Measurements from ENCODE around the gene ALB.
"Not testable (repeated sequence)": the region's sequence is repeated elsewhere in the genome, so short reads cannot be mapped to it uniquely, and the experiment has no call there.

ALB gene

DNA sequence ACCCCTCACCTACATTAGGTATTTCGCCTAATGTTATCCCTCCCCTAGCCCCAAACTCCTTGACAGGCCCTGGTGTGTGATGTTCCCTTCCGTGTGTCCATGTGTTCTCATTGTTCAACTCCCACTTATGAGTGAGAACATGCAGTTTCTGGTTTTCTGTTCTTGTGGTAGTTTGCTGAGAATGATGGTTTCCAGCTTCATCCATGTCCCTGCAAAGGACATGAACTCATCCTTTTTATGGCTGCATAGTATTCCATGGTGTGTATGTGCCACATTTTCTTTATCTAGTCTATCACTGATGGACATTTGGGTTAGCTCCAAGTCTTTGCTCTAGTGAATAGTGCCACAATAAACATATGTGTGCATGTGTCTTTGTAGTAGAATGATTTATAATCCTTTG, 14.4 kb upstream of the ALB start:
- H3K27me3 ChIP-seq (ENCODE audit: control insufficient read depth, insufficient read depth, low read length); H3K27ac ChIP-seq (ENCODE audit: low read depth, low read length); H3K4me1 ChIP-seq (ENCODE audit: control insufficient read depth, insufficient read depth, low read length); H3K4me3 ChIP-seq (ENCODE audit: low read depth, low read length); H3K9ac ChIP-seq (ENCODE audit: low read length); H3K9me3 ChIP-seq (ENCODE audit: control insufficient read depth, insufficient read depth, low read depth, low read length); H3K36me3 ChIP-seq (ENCODE audit: control insufficient read depth, insufficient read depth, low read length): not testable (repeated sequence)

DNA sequence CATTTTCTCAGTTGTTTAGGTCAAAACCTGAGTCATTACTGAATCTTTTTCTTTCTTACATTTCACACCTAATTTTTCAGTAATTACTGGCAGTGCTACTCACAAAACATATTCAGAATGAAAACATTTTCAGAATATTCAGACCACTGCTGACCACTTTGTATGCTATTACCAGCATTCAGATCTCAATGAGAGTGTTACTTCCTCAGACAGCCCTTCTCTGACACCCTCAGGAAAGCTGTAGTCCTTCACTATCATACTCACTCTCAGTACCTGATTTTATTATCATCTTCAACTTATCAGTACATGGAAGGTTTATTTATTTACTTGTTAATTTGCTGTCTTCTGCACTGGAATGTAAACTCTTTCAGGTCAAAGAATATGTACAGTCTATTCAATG, 12.3 kb upstream of the ALB start:
- no peaks in the 10 kb centered on the region for H3K9me3 ChIP-seq (ENCODE audit: control insufficient read depth, insufficient read depth, low read depth, low read length)
- H3K4me3 ChIP-seq (ENCODE audit: low read depth, low read length): no peak overlapping the region
- H3K4me1 ChIP-seq (ENCODE audit: control insufficient read depth, insufficient read depth, low read length): no peaks in the 10 kb centered on the region
- H3K36me3 ChIP-seq (ENCODE audit: control insufficient read depth, insufficient read depth, low read length): no peaks in the 10 kb centered on the region
- no peaks in the 10 kb centered on the region for H3K27me3 ChIP-seq (ENCODE audit: control insufficient read depth, insufficient read depth, low read length)
- H3K9ac ChIP-seq (ENCODE audit: low read length): no peak overlapping the region
- H3K27ac ChIP-seq (ENCODE audit: low read depth, low read length): no peak overlapping the region

DNA sequence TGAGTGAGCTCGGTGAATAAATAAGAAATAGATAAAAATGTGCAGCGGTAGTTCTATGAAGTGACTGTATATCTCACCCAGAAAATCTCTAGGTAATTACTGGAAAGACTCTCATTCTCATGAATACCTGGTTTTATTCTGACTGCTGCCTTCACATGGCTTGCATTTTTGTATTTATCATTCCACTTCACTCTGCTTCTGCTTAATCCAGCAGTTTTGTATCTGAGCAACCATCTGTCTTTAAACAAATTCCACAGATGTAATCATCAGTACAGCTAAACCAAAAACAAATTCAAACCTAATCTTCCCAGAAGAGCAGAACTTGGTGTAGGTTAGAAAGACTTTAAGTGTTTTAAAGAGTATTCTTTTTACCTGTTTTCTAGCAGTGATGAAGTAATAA, 11.2 kb upstream of the ALB start:
- Histone ChIP-seq H3K9me3 (ENCODE audit: control insufficient read depth, insufficient read depth, low read depth, low read length) (no peaks in the 10 kb centered on the region), H3K4me3 (ENCODE audit: low read depth, low read length) (no peak overlapping the region), H3K27me3 (ENCODE audit: control insufficient read depth, insufficient read depth, low read length) (no peaks in the 10 kb centered on the region), H3K9ac (ENCODE audit: low read length) (no peak overlapping the region), H3K4me1 (ENCODE audit: control insufficient read depth, insufficient read depth, low read length) (no peaks in the 10 kb centered on the region), H3K27ac (ENCODE audit: low read depth, low read length) (no peak overlapping the region), H3K36me3 (ENCODE audit: control insufficient read depth, insufficient read depth, low read length) (no peaks in the 10 kb centered on the region)

DNA sequence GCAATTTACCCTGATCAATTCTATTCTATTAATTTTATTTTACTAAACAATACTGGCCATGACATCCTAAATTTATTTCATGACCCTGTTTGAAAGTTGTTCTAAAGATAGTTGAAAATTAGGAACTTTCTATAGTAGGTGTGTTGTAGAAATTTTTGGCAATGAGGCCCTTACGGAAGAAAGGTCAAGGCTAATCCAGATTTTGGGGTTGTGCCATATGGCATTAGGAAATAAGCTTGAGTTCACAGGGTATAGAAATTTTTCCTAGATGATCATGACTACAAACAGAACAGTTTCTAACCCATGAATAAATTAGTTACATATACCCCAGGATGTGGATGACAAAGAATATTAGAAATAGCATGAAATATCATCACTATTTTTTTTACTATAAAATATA, 7.8 kb upstream of the ALB start:
- no peak overlapping the region for H3K27ac ChIP-seq (ENCODE audit: low read depth, low read length)
- H3K27me3 ChIP-seq (ENCODE audit: control insufficient read depth, insufficient read depth, low read length): no peaks in the 10 kb centered on the region
- no peaks in the 10 kb centered on the region for H3K9me3 ChIP-seq (ENCODE audit: control insufficient read depth, insufficient read depth, low read depth, low read length)
- H3K4me1 ChIP-seq (ENCODE audit: control insufficient read depth, insufficient read depth, low read length): no peaks in the 10 kb centered on the region
- H3K9ac ChIP-seq (ENCODE audit: low read length): no peak overlapping the region
- no peaks in the 10 kb centered on the region for H3K36me3 ChIP-seq (ENCODE audit: control insufficient read depth, insufficient read depth, low read length)
- no peak overlapping the region for H3K4me3 ChIP-seq (ENCODE audit: low read depth, low read length)

- Histone ChIP-seq H3K9me3 (ENCODE audit: control insufficient read depth, insufficient read depth, low read depth, low read length) (no peaks in the 10 kb centered on the region), H3K9ac (ENCODE audit: low read length) (no peak overlapping the region), H3K4me1 (ENCODE audit: control insufficient read depth, insufficient read depth, low read length) (no peaks in the 10 kb centered on the region), H3K4me3 (ENCODE audit: low read depth, low read length) (no peak overlapping the region), H3K36me3 (ENCODE audit: control insufficient read depth, insufficient read depth, low read length) (no peaks in the 10 kb centered on the region), H3K27me3 (ENCODE audit: control insufficient read depth, insufficient read depth, low read length) (no peaks in the 10 kb centered on the region), H3K27ac (ENCODE audit: low read depth, low read length) (no peak overlapping the region)
These were observed 6.8 kb upstream of the ALB start for GRCh38 chr4:73396993-73397972.

- Histone ChIP-seq H3K27ac (ENCODE audit: low read depth, low read length) (no peak overlapping the region), H3K27me3 (ENCODE audit: control insufficient read depth, insufficient read depth, low read length) (no peaks in the 10 kb centered on the region), H3K9ac (ENCODE audit: low read length) (no peak overlapping the region), H3K36me3 (ENCODE audit: control insufficient read depth, insufficient read depth, low read length) (no peaks in the 10 kb centered on the region), H3K9me3 (ENCODE audit: control insufficient read depth, insufficient read depth, low read depth, low read length) (no peaks in the 10 kb centered on the region), H3K4me3 (ENCODE audit: low read depth, low read length) (no peak overlapping the region), H3K4me1 (ENCODE audit: control insufficient read depth, insufficient read depth, low read length) (no peaks in the 10 kb centered on the region)
These were observed 2.7 kb upstream of the ALB start for GRCh38 chr4:73401412-73401811.

- no peak overlapping the region for H3K4me3 ChIP-seq (ENCODE audit: low read depth, low read length)
- H3K9me3 ChIP-seq (ENCODE audit: control insufficient read depth, insufficient read depth, low read depth, low read length): no peaks in the 10 kb centered on the region
- H3K36me3 ChIP-seq (ENCODE audit: control insufficient read depth, insufficient read depth, low read length): no peaks in the 10 kb centered on the region
- H3K9ac ChIP-seq (ENCODE audit: low read length): no peak overlapping the region
- H3K4me1 ChIP-seq (ENCODE audit: control insufficient read depth, insufficient read depth, low read length): no peaks in the 10 kb centered on the region
- no peaks in the 10 kb centered on the region for H3K27me3 ChIP-seq (ENCODE audit: control insufficient read depth, insufficient read depth, low read length)
- no peak overlapping the region for H3K27ac ChIP-seq (ENCODE audit: low read depth, low read length)
These were observed 370 bp downstream of the ALB start for GRCh38 chr4:73404457-73404856.

GRCh38 chr4:73405138-73405537, 1.1 kb downstream of the ALB start:
- Histone ChIP-seq H3K4me3 (ENCODE audit: low read depth, low read length) (no peak overlapping the region), H3K9ac (ENCODE audit: low read length) (no peak overlapping the region), H3K27ac (ENCODE audit: low read depth, low read length) (no peak overlapping the region), H3K27me3 (ENCODE audit: control insufficient read depth, insufficient read depth, low read length) (no peaks in the 10 kb centered on the region), H3K9me3 (ENCODE audit: control insufficient read depth, insufficient read depth, low read depth, low read length) (no peaks in the 10 kb centered on the region), H3K36me3 (ENCODE audit: control insufficient read depth, insufficient read depth, low read length) (no peaks in the 10 kb centered on the region), H3K4me1 (ENCODE audit: control insufficient read depth, insufficient read depth, low read length) (no peaks in the 10 kb centered on the region)

DNA sequence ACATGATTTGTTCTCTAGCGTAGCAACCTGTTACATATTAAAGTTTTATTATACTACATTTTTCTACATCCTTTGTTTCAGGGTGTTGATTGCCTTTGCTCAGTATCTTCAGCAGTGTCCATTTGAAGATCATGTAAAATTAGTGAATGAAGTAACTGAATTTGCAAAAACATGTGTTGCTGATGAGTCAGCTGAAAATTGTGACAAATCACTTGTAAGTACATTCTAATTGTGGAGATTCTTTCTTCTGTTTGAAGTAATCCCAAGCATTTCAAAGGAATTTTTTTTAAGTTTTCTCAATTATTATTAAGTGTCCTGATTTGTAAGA, 2.4 kb downstream of the ALB start:
- no peak overlapping the region for H3K27ac ChIP-seq (ENCODE audit: low read depth, low read length)
- H3K27me3 ChIP-seq (ENCODE audit: control insufficient read depth, insufficient read depth, low read length): no peaks in the 10 kb centered on the region
- H3K9me3 ChIP-seq (ENCODE audit: control insufficient read depth, insufficient read depth, low read depth, low read length): no peaks in the 10 kb centered on the region
- no peaks in the 10 kb centered on the region for H3K4me1 ChIP-seq (ENCODE audit: control insufficient read depth, insufficient read depth, low read length)
- H3K36me3 ChIP-seq (ENCODE audit: control insufficient read depth, insufficient read depth, low read length): no peaks in the 10 kb centered on the region
- no peak overlapping the region for H3K4me3 ChIP-seq (ENCODE audit: low read depth, low read length)
- H3K9ac ChIP-seq (ENCODE audit: low read length): no peak overlapping the region

DNA sequence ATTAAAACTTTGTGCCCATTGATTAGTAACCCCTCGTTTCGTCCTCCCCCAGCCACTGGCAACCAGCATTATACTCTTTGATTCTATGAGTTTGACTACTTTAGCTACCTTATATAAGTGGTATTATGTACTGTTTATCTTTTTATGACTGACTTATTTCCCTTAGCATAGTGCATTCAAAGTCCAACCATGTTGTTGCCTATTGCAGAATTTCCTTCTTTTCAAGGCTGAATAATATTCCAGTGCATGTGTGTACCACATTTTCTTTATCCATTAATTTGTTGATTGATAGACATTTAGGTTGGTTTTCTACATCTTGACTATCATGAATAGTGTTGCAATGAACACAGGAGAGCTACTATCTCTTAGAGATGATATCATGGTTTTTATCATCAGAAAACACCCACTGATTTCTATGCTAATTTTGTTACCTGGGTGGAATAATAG, 3.2 kb downstream of the ALB start:
- no peaks in the 10 kb centered on the region for H3K27me3 ChIP-seq (ENCODE audit: control insufficient read depth, insufficient read depth, low read length)
- no peaks in the 10 kb centered on the region for H3K9me3 ChIP-seq (ENCODE audit: control insufficient read depth, insufficient read depth, low read depth, low read length)
- no peaks in the 10 kb centered on the region for H3K4me1 ChIP-seq (ENCODE audit: control insufficient read depth, insufficient read depth, low read length)
- H3K9ac ChIP-seq (ENCODE audit: low read length): no peak overlapping the region
- H3K36me3 ChIP-seq (ENCODE audit: control insufficient read depth, insufficient read depth, low read length): no peaks in the 10 kb centered on the region
- no peak overlapping the region for H3K4me3 ChIP-seq (ENCODE audit: low read depth, low read length)
- no peak overlapping the region for H3K27ac ChIP-seq (ENCODE audit: low read depth, low read length)

- H3K36me3 ChIP-seq (ENCODE audit: control insufficient read depth, insufficient read depth, low read length): no peaks in the 10 kb centered on the region
- no peak overlapping the region for H3K4me3 ChIP-seq (ENCODE audit: low read depth, low read length)
- H3K27me3 ChIP-seq (ENCODE audit: control insufficient read depth, insufficient read depth, low read length): no peaks in the 10 kb centered on the region
- no peaks in the 10 kb centered on the region for H3K9me3 ChIP-seq (ENCODE audit: control insufficient read depth, insufficient read depth, low read depth, low read length)
- H3K4me1 ChIP-seq (ENCODE audit: control insufficient read depth, insufficient read depth, low read length): no peaks in the 10 kb centered on the region
- no peak overlapping the region for H3K27ac ChIP-seq (ENCODE audit: low read depth, low read length)
- no peak overlapping the region for H3K9ac ChIP-seq (ENCODE audit: low read length)
These were observed 4.2 kb downstream of the ALB start for GRCh38 chr4:73408181-73408867.

Data from HUES6 (cell line).